ENCODE measurements around the gene SLC12A2. TPM values are rescaled to one million over a fixed set of nuclear protein-coding genes. Genes with fewer than 3 reads are reported as not detected.

Gene SLC12A2
- polyA plus RNA-seq, 3 donors from 2014 or later, result 2.9 to 7.0 (median 5.0) TPM

DNA sequence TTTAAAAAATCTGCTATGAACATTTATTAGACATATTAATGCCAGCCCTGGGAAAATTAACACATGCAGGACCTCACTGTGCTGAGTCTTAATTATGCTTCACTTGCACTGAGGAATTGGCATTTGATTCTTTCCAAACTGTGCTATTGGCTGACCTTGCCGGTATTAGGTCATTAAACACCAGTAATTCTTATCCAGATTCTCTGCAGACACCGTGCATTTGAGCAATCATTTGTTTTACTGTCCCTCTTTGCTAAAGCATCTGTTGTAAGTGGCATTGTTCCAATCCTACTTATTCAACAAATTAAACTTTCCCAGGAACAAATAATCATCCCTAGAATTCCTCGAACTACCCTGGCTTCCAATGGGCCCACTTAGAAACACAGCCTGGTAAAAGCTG, 145.0 kb downstream of the SLC12A2 start:
- Mint-ChIP-seq H3K4me1 (no peaks in the 10 kb centered on the region), H3K9me3 (no peaks in the 10 kb centered on the region), H3K27me3 (ENCODE audit: low read depth in 3 of 3) (peaks cover 0 to 4% (median 1%) of the 10 kb centered on the region in 3 donors), H3K4me3 (no peak overlapping the region), H3K27ac (no peak overlapping the region), H3K36me3 (no peaks in the 10 kb centered on the region)
- no peak for DNase-seq

- H3K27ac Mint-ChIP-seq, result no peak overlapping the region
- no peak for DNase-seq
- no peaks in the 10 kb centered on the region for H3K36me3 Mint-ChIP-seq
- no peak overlapping the region for H3K4me3 Mint-ChIP-seq
- peaks cover 1 to 8% (median 2%) of the 10 kb centered on the region in 3 donors for H3K27me3 Mint-ChIP-seq (ENCODE audit: low read depth in 3 of 3)
- no peaks in the 10 kb centered on the region for H3K4me1 Mint-ChIP-seq
- H3K9me3 Mint-ChIP-seq, result peaks cover 0 to 7% (median 0%) of the 10 kb centered on the region in 6 donors
Observed at GRCh38 chr5:128234928-128235641, 151.5 kb downstream of the SLC12A2 start.

GRCh38 chr5:128236334-128236733, 152.8 kb downstream of the SLC12A2 start:
- DNase-seq, result no peak
- H3K4me3 Mint-ChIP-seq, result no peak overlapping the region
- no peak overlapping the region for H3K27ac Mint-ChIP-seq
- H3K4me1 Mint-ChIP-seq, result no peaks in the 10 kb centered on the region
- no peaks in the 10 kb centered on the region for H3K36me3 Mint-ChIP-seq
- peaks cover 0 to 7% (median 0%) of the 10 kb centered on the region in 6 donors for H3K9me3 Mint-ChIP-seq
- peaks cover 1 to 8% (median 2%) of the 10 kb centered on the region in 3 donors for H3K27me3 Mint-ChIP-seq (ENCODE audit: low read depth in 3 of 3)

DNA sequence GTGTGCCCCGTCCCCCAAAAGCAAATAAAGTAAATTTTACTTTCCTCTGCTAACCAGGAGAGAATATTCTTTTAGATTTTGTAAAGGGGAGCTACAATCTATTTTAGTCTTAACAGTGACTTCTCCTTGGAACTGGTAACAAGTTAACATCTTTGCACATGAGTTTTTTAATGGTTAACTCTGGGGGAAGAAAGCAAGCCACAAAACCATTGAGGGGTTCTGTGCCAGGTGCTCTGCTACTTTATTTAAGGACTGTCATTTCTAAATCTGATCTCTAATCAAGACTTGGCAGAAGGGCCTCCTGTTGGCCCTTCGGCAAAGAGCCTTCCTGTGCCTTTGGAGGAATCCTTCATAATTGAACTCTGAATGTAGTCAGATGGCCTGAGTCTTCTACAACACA, 153.4 kb downstream of the SLC12A2 start:
- H3K4me3 Mint-ChIP-seq, result no peak overlapping the region
- no peaks in the 10 kb centered on the region for H3K4me1 Mint-ChIP-seq
- no peak for DNase-seq
- peaks cover 0 to 7% (median 0%) of the 10 kb centered on the region in 6 donors for H3K9me3 Mint-ChIP-seq
- peaks cover 1 to 8% (median 2%) of the 10 kb centered on the region in 3 donors for H3K27me3 Mint-ChIP-seq (ENCODE audit: low read depth in 3 of 3)
- no peak overlapping the region for H3K27ac Mint-ChIP-seq
- no peaks in the 10 kb centered on the region for H3K36me3 Mint-ChIP-seq

DNA sequence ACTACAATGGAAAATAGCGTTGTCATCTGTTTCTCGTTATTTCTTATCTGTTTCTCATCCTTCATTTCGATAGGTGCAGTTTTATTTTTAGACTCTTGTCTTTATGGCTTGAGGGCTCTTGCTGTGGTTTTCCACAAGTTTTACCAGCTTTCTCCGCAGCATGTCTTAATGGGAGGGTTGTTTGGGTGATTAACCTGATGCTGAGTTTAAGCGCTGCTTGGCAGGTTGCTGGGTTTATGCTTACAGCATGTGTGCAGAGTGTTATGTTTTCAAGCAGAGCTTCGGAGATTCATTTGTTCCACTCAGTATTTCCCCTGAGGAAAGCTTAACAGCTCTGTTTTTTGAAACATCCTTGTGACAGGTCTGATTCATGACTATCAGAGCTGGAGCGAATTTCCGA, 154.0 kb downstream of the SLC12A2 start:
- no peaks in the 10 kb centered on the region for H3K4me1 Mint-ChIP-seq
- peaks cover 0 to 7% (median 0%) of the 10 kb centered on the region in 6 donors for H3K9me3 Mint-ChIP-seq
- no peak overlapping the region for H3K4me3 Mint-ChIP-seq
- H3K36me3 Mint-ChIP-seq, result no peaks in the 10 kb centered on the region
- no peak for DNase-seq
- peaks cover 1 to 8% (median 2%) of the 10 kb centered on the region in 3 donors for H3K27me3 Mint-ChIP-seq (ENCODE audit: low read depth in 3 of 3)
- H3K27ac Mint-ChIP-seq, result no peak overlapping the region
